ENCODE measurements around the gene CD200R1.

The CD200R1 gene

GRCh38 chr3:112974894-112975293, at the start of gene CD200R1:
Gene CD200R1, minus strand, starts transcription at chr3:112975103. Its CDS starts 246 bp downstream, at chr3:112974857.
- peak; percentile 49 for DNase-seq

GRCh38 chr3:113021471-113021870, 46.6 kb upstream of the CD200R1 start:
- no peak for DNase-seq

- DNase-seq: peak; percentile 94
Observed at GRCh38 chr3:113019182-113020137, 44.6 kb upstream of the CD200R1 start.

GRCh38 chr3:113018536-113019181, 43.8 kb upstream of the CD200R1 start:
- DNase-seq: peak; percentile 41

GRCh38 chr3:113013593-113013992, 38.7 kb upstream of the CD200R1 start:
- no peak for DNase-seq

GRCh38 chr3:113008117-113008516, 33.2 kb upstream of the CD200R1 start:
- DNase-seq: no peak

GRCh38 chr3:113006359-113007056, 31.6 kb upstream of the CD200R1 start:
- DNase-seq: peak; percentile 4

- DNase-seq: peak; percentile 71
Observed at GRCh38 chr3:113005611-113006010, 30.7 kb upstream of the CD200R1 start.

- DNase-seq: peak; percentile 76
Observed at GRCh38 chr3:113002679-113003078, 27.8 kb upstream of the CD200R1 start.

- no peak for DNase-seq
Observed at GRCh38 chr3:113002037-113002436, 27.1 kb upstream of the CD200R1 start.

- no peak for DNase-seq
Observed at GRCh38 chr3:113000691-113001090, 25.8 kb upstream of the CD200R1 start.

- no peak for DNase-seq
Observed at GRCh38 chr3:112995800-112996199, 20.9 kb upstream of the CD200R1 start.

- DNase-seq: peak; percentile 94
Observed at GRCh38 chr3:112990672-112991602, 16.0 kb upstream of the CD200R1 start, which contains the start of gene GTPBP8. Gene GTPBP8, plus strand, starts transcription at chr3:112990984. Its CDS starts 16 bp downstream, at chr3:112991000.

- no peak for DNase-seq
Observed at GRCh38 chr3:112987710-112988334, 12.9 kb upstream of the CD200R1 start.

GRCh38 chr3:112984485-112984884, 9.6 kb upstream of the CD200R1 start:
- DNase-seq: no peak

GRCh38 chr3:112982710-112983109, 7.8 kb upstream of the CD200R1 start:
- DNase-seq: no peak

GRCh38 chr3:112980080-112980479, 5.2 kb upstream of the CD200R1 start:
- DNase-seq: no peak

GRCh38 chr3:112979244-112979832, 4.4 kb upstream of the CD200R1 start:
- DNase-seq: peak; percentile 61

- no peak for DNase-seq
Observed at GRCh38 chr3:112976953-112977352, 2.0 kb upstream of the CD200R1 start.

- no peak for DNase-seq
Observed at GRCh38 chr3:112976001-112976400, 1.1 kb upstream of the CD200R1 start.

- peak; percentile 24 for DNase-seq
Observed at GRCh38 chr3:112974178-112974517, 755 bp downstream of the CD200R1 start.

Measured in activated CD4-positive, alpha-beta T cell treated with anti-CD3 and anti-CD28 coated beads, Interleukin-10, Interleukin-2, amounts not matched to agents 100 ng/mL and 50 ng/mL, durations not matched to agents 16 hours and 8 hours (primary cell).